DOHH2 (cell line): ENCODE data around the gene WAC.

Experiments
- CTCF ChIP-seq: fragments of 200-600 bp; sonication (generic); IDR thresholded peaks from one replicate; pipeline ENCODE4 v1.5.1; 2014; ENCODE audit warnings: antibody characterized with exemption, mild to moderate bottlenecking, low read depth, low read length; ENCODE audit not compliant: poor library complexity, severe bottlenecking
- EZH2phosphoT487 ChIP-seq: fragments of 200-600 bp; sonication (generic); IDR thresholded peaks from 2 replicates; pipeline ENCODE4 v1.6.1; 2017; ENCODE audit warnings: borderline replicate concordance, mild to moderate bottlenecking, antibody characterized with exemption, low read length, moderate library complexity, mixed read lengths

DNA sequence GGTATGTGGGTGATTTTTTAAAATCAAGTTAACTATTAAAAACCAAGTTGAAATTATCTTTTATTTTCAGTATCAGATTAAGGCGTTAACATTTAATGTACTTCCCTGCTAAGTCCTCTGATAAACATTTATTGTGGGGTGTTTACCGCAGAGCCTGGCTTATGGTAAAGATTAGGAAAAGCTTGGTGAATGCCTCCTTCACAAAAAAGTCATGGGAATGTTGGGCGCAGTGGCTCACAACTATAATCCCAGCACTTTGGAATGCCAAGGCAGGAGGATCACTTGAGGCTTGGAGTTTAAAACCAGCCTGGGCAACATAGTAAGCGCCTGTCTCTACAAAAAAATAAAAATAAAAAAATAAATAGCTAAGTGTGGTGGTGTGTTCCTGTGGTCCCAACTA lies 53.3 kb downstream of the WAC start:
- TF ChIP-seq CTCF = no peak
- no peak for TF ChIP-seq EZH2phosphoT487
